ENCODE measurements around the gene KLK1. TPM values are rescaled to one million over a fixed set of nuclear protein-coding genes. Genes with fewer than 3 reads are reported as not detected.

The KLK1 gene
- total RNA-seq, 4 donors from 2014 or later: 0.68 TPM; not detected in 3

GRCh38 chr19:50819636-50820035, 4.0 kb downstream of the KLK1 start:
- TF ChIP-seq CTCF (IDR thresholded peaks at IDR 0.05; ENCODE audit: low read depth): no peak

- TF ChIP-seq CTCF (IDR thresholded peaks at IDR 0.05; ENCODE audit: low read depth): no peak
Observed at GRCh38 chr19:50818859-50819472, 4.6 kb downstream of the KLK1 start.

GRCh38 chr19:50817941-50818858, 5.4 kb downstream of the KLK1 start:
- TF ChIP-seq CTCF (IDR thresholded peaks at IDR 0.05; ENCODE audit: low read depth): no peak

- TF ChIP-seq CTCF (IDR thresholded peaks at IDR 0.05; ENCODE audit: low read depth): no peak
Observed at GRCh38 chr19:50815439-50815838, 8.1 kb downstream of the KLK1 start.

- TF ChIP-seq CTCF (IDR thresholded peaks at IDR 0.05; ENCODE audit: low read depth): no peak
Observed at GRCh38 chr19:50814883-50815282, 8.7 kb downstream of the KLK1 start.

GRCh38 chr19:50812474-50812873, 11.1 kb downstream of the KLK1 start:
- TF ChIP-seq CTCF (IDR thresholded peaks at IDR 0.05; ENCODE audit: low read depth): no peak

- no peak for TF ChIP-seq CTCF (IDR thresholded peaks at IDR 0.05; ENCODE audit: low read depth)
Observed at GRCh38 chr19:50808856-50809255, 14.7 kb downstream of the KLK1 start.

Data from subcutaneous adipose tissue (tissue), 4 donors.